ENCODE results near the gene UBN2. TPM values are rescaled to one million over a fixed set of nuclear protein-coding genes. Genes with fewer than 3 reads are reported as not detected.
"Not testable (repeated sequence)": the region's sequence is repeated elsewhere in the genome, so short reads cannot be mapped to it uniquely, and the experiment has no call there.

UBN2 gene
- total RNA-seq, 2 donors from 2014 or later = 13.9 to 25.2 TPM

DNA sequence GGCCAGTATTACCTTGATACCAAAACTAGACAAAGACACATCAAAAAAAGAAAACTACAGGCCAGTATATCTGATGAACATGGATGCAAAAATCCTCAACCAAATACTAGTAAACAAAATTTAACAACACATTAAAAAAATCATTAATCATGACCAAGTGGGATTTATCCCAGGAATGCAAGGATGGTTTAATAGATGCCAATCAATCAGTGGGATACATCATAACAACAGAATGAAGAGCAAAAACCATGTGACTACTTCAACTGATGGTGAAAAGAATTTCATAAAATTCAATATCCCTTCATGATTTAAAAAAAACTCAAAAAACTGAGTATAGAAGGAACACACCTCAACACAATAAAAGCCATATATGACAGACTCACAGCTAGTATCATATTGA is 25.2 kb upstream of the UBN2 start:
- Histone ChIP-seq H3K9me3 (no peaks in the 10 kb centered on the region), H3K4me3 (no peak overlapping the region), H3K4me1 (replicated peaks) (no peaks in the 10 kb centered on the region), H3K36me3 (no peaks in the 10 kb centered on the region), H3K27ac (no peak overlapping the region), H3K27me3 (replicated peaks; ENCODE audit: insufficient read depth) (no peaks in the 10 kb centered on the region)
- TF ChIP-seq, protein P1, sequence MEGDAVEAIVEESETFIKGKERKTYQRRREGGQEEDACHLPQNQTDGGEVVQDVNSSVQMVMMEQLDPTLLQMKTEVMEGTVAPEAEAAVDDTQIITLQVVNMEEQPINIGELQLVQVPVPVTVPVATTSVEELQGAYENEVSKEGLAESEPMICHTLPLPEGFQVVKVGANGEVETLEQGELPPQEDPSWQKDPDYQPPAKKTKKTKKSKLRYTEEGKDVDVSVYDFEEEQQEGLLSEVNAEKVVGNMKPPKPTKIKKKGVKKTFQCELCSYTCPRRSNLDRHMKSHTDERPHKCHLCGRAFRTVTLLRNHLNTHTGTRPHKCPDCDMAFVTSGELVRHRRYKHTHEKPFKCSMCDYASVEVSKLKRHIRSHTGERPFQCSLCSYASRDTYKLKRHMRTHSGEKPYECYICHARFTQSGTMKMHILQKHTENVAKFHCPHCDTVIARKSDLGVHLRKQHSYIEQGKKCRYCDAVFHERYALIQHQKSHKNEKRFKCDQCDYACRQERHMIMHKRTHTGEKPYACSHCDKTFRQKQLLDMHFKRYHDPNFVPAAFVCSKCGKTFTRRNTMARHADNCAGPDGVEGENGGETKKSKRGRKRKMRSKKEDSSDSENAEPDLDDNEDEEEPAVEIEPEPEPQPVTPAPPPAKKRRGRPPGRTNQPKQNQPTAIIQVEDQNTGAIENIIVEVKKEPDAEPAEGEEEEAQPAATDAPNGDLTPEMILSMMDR (IDR thresholded peaks at IDR 0.05) = no peak
- TF ChIP-seq POLR2A (IDR thresholded peaks at IDR 0.05) (no peak), POLR2AphosphoS5 (IDR thresholded peaks at IDR 0.05) (no peak)
- no peak for DNase-seq (ENCODE audit: low spot score)
- intact Hi-C loops (cut with DNase I) = no loop called here

DNA sequence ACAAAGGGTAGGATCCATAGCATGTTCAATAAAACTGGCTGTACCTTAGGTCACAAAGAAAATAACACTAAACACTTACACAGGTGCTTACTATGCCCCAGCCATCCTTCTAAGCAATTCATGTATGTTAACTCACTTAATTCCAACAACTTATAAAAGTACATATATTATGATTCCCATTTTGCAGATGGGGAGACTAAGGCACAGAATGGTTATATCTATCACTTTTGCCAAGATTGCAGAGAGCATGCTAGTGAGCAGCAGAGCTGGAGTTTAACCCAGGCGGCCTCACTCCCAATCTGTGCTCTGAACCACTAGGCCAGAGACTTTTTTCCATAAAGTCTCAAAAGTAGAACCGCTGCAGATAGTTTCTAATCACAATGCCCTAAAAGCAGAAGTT is 18.9 kb upstream of the UBN2 start:
- intact Hi-C loops (cut with DNase I) = no loop called here

DNA sequence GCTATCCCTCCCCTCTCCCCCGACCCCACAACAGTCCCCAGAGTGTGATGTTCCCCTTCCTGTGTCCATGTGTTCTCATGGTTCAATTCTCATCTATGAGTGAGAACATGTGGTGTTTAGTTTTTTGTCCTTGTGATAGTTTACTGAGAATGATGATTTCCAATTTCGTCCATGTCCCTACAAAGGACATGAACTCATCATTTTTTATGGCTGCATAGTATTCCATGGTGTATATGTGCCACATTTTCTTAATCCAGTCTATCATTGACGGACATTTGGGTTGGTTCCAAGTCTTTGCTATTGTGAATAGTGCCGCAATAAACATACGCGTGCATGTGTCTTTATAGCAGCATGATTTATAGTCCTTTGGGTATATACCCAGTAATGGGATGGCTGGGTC is 17.5 kb upstream of the UBN2 start:
- 85% methylated on average over 6 of the region's 6 CpGs for WGBS
- H3K4me1 ChIP-seq (replicated peaks); intact Hi-C loops (cut with DNase I); H3K36me3 ChIP-seq; H3K9me3 ChIP-seq; H3K27me3 ChIP-seq (replicated peaks; ENCODE audit: insufficient read depth); H3K27ac ChIP-seq; DNase-seq (ENCODE audit: low spot score); H3K4me3 ChIP-seq: not testable (repeated sequence)

More for the DNA sequence above, 18.9 kb upstream of the UBN2 start:
- 95% methylated on average over 2 of the region's 2 CpGs for WGBS
- DNase-seq (ENCODE audit: low spot score) = no peak
- Histone ChIP-seq H3K27me3 (replicated peaks; ENCODE audit: insufficient read depth) (no peaks in the 10 kb centered on the region), H3K4me1 (replicated peaks) (no peaks in the 10 kb centered on the region), H3K36me3 (no peaks in the 10 kb centered on the region), H3K4me3 (no peak overlapping the region), H3K9me3 (no peaks in the 10 kb centered on the region), H3K27ac (no peak overlapping the region)
- TF ChIP-seq POLR2AphosphoS5 (IDR thresholded peaks at IDR 0.05) (no peak), POLR2A (IDR thresholded peaks at IDR 0.05) (no peak)
- TF ChIP-seq, protein P1 (IDR thresholded peaks at IDR 0.05) = no peak

DNA sequence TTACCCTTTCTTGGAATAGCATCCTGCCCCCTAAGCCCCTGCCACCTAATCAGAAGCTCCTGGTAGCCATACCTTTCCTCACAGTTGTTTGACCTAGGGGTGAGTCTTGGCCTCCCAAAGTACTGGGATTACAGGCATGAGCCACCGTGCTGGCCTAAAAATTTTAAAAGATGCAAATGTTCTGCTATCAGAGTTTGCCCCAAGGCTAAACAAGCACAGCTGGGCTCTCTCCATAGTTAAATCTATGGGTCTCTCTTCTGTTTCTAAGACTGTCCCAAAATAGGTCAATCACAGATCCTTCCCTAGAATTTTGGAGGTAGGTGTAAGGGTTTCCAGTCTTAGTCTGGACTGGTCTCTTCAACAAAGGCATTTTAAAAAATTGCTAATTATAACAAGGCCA is 12.9 kb upstream of the UBN2 start:
- Histone ChIP-seq H3K4me3 (no peak overlapping the region), H3K27ac (no peak overlapping the region), H3K27me3 (replicated peaks; ENCODE audit: insufficient read depth) (no peaks in the 10 kb centered on the region), H3K9me3 (no peaks in the 10 kb centered on the region), H3K36me3 (no peaks in the 10 kb centered on the region), H3K4me1 (replicated peaks) (no peaks in the 10 kb centered on the region)
- no peak for DNase-seq (ENCODE audit: low spot score)
- intact Hi-C loops (cut with DNase I) = no loop called here
- TF ChIP-seq POLR2A (IDR thresholded peaks at IDR 0.05) (no peak), POLR2AphosphoS5 (IDR thresholded peaks at IDR 0.05) (no peak)
- TF ChIP-seq, protein P1 (IDR thresholded peaks at IDR 0.05) = no peak
- 31% methylated on average over 1 of the region's 1 CpG for WGBS

DNA sequence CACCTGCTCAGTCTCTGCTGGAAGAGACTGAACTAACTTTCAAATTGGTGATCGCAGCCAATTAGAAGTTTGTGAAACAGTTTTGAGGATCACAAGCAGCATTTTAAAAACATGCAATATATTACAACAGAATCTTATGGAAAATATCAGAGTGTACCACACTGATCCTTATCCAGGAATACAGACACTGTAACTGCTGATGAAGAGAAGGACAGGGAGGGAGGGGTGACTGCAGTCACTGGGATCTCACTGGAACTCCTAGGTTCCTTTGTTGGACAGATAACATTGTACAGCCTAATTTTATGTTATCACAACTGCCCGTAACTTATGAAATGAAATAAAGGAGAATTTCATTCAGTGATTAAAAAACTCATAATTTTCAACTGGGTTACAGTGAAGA is 6.8 kb upstream of the UBN2 start:
- no peaks in the 10 kb centered on the region for H3K9me3 ChIP-seq
- TF ChIP-seq, protein P1 (IDR thresholded peaks at IDR 0.05) = no peak
- no peak for TF ChIP-seq POLR2A (IDR thresholded peaks at IDR 0.05)
- TF ChIP-seq POLR2AphosphoS5 (IDR thresholded peaks at IDR 0.05) = no peak
- intact Hi-C loops (cut with DNase I) = no loop called here
- H3K27ac ChIP-seq = no peak overlapping the region
- H3K4me1 ChIP-seq (replicated peaks) = no peaks in the 10 kb centered on the region
- 88% methylated on average over 2 of the region's 2 CpGs for WGBS
- H3K36me3 ChIP-seq = no peaks in the 10 kb centered on the region
- no peak overlapping the region for H3K4me3 ChIP-seq
- H3K27me3 ChIP-seq (replicated peaks; ENCODE audit: insufficient read depth) = no peaks in the 10 kb centered on the region
- no peak for DNase-seq (ENCODE audit: low spot score)

DNA sequence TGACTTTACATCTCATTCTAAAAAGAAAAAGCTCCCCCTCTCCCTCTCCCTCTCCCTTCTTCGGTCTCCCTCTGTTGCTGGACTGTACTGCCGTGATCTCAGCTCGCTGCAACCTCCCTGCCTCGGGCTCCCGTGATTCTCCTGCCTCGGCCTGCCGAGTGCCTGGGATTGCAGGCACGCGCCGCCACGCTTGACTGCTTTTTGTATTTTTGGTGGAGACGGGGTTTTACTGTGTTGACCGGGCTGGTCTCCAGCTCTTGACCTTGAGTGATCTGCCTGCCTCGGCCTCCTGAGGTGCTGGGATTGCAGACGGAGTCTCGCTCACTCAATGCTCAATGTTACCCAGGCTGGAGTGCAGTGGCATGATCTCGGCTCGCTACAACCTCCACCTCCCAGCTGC is 6.2 kb upstream of the UBN2 start:
- H3K4me3 ChIP-seq; H3K9me3 ChIP-seq; H3K4me1 ChIP-seq (replicated peaks); H3K27ac ChIP-seq; intact Hi-C loops (cut with DNase I); H3K36me3 ChIP-seq; DNase-seq (ENCODE audit: low spot score); H3K27me3 ChIP-seq (replicated peaks; ENCODE audit: insufficient read depth): not testable (repeated sequence)
- whole genome bisulfite sequencing = 92% methylated on average over 18 of the region's 18 CpGs

DNA sequence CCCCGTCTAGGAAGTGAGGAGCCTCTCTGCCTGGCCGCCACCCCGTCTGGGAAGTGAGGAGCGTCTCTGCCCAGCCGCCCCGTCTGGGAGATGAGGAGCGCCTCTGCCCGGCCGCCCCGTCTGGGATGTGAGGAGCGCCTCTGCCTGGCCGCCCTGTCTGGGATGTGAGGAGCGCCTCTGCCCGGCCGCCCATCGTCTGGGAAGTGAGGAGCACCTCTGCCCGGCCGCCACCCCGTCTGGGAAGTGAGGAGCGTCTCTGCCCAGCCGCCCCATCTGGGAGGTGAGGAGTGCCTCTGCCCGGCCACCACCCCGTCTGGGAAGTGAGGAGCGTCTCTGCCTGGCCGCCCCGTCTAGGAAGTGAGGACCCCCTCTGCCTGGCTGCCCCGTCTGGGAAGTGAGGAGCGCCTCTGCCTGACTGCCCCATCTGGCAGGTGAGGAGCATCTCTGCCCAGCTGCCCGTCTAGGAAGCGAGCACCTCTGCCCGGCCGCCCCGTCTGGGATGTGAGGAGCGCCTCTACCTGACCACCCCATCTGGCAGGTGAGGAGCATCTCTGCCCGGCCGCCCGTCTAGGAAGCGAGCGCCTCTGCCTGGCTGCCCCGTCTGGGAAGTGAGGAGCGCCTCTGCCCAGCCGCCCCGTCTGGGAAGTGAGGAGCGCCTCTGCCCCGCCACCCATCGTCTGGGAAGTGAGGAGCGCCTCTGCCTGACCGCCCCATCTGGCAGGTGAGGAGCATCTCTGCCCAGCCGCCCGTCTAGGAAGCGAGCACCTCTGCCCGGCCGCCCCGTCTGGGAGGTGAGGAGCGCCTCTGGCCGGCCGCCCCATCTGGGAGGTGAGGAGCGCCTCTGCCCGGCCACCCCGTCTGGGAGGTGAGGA is 5.5 kb upstream of the UBN2 start:
- intact Hi-C loops (cut with DNase I); H3K4me3 ChIP-seq; H3K36me3 ChIP-seq: not testable (repeated sequence)

DNA sequence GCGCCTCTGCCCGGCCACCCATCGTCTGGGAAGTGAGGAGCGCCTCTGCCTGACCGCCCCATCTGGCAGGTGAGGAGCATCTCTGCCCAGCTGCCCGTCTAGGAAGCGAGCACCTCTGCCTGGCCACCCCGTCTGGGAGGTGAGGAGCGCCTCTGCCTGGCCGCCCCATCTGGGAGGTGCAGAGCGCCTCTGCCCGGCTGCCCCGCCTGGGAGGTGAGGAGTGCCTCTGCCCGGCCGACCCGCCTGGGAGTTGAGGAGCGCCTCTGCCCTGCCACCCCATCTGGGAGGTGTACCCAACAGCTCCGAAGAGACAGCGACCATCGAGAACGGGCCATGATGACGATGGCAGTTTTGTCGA is 4.9 kb upstream of the UBN2 start:
- DNase-seq (ENCODE audit: low spot score); H3K27me3 ChIP-seq (replicated peaks; ENCODE audit: insufficient read depth); H3K4me3 ChIP-seq; H3K9me3 ChIP-seq; H3K27ac ChIP-seq; H3K36me3 ChIP-seq; H3K4me1 ChIP-seq (replicated peaks); intact Hi-C loops (cut with DNase I): not testable (repeated sequence)
- 95% methylated on average over 20 of the region's 23 CpGs for WGBS

More for the DNA sequence above, 5.5 kb upstream of the UBN2 start:
- not testable (repeated sequence) for DNase-seq (ENCODE audit: low spot score); H3K27me3 ChIP-seq (replicated peaks; ENCODE audit: insufficient read depth); H3K9me3 ChIP-seq; H3K4me1 ChIP-seq (replicated peaks); H3K27ac ChIP-seq
- WGBS = 93% methylated on average over 60 of the region's 60 CpGs

All from prostate gland (tissue), 2 donors.